ENCODE data around the gene ACSS2.

ACSS2 gene

DNA sequence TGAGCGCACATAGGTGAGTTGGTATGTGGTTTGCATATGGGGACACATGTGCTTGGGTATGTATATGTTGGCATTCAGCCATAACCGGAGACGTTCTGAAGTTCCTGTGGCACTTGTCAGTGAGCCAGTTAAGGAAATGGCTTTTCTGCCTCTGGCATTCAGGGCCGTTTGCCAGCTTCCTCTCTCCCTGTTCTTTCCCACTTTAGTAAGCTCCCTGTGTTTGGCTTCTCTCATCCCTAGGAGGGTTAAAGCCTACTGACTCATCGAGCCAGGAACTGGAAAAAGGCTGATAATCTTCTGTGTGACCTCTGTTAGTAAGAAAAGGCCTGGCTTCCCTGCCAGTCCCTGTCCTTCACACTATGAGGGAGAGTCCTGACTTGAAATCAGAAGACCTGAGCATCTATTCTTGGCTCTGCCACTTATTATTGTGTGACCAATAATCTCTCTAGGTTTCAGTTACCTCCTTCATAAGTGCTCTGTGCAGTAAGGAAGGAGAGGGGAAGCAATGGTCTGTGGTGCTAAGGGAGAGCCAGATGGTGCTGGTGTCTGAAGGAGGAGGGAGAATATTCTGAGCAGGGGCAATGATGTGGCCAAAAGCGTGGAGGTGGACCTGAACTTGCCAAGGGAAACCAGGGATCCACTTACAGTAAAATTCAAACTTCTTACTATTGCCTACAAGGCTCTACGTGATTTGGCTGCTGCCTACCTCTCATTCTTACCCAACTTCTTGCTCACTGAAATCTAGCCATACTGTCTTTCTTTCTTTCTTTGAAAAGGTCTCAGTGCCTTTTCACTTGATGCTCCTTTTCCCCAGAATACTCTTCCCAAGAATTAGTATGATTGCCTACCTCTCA, 31.4 kb downstream of the ACSS2 start:
- no peak for DNase-seq (ENCODE audit: extremely low read depth in 1 of 2, low read depth in 1 of 2)

DNA sequence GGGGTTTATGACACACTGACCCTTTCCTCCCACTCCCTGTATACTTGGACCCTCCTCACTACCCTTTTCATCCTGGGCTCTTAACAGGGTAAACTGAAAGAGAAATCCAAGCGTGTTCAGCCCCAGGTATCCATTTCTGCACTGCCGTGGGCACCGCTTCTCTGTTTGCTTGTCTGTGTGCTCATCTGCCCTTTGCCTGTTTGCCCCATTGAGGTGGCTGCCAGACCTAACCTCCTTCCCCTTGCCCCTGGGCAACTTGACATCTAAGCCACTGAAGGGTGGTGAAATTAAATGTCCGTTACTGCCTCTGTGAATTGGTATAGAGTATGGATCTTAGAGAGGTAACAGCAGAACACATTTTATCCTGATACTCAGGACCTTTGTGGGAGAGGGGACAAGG, 38.7 kb downstream of the ACSS2 start:
- no peak for DNase-seq (ENCODE audit: extremely low read depth in 1 of 2, low read depth in 1 of 2)

DNA sequence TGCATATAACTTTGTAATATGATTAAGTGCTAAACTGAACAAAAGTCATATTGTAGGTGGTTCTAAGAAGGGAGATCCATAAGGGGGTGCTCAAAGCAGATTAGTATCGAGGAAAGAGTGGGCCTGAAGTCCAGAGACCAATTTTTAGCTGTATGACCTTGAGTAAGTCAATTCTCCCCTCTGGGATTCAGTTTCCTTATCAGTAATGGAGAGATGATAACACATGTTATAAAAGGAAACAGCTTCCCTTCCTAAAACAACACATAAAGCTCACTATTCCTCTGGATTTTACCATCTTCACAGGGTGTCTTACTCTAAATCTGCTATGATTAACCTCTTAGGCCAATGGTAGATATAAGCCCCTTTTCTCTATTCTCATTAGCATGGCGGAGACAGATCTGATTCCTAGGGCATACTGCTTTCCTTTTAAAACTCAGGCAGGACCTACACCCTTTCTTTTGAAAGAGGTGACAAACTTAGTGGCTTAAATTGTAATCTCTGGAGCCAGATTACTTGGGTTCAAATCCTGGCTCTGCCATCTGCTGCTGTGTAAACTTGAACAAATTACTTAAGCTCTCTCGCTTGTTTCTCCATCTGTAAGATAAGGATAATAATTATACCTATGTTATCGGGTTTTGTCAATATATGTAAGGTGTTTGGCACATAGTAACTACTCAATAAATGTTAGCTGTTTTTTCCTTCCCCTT, 39.5 kb downstream of the ACSS2 start:
- DNase-seq (ENCODE audit: extremely low read depth in 1 of 2, low read depth in 1 of 2): no peak

DNA sequence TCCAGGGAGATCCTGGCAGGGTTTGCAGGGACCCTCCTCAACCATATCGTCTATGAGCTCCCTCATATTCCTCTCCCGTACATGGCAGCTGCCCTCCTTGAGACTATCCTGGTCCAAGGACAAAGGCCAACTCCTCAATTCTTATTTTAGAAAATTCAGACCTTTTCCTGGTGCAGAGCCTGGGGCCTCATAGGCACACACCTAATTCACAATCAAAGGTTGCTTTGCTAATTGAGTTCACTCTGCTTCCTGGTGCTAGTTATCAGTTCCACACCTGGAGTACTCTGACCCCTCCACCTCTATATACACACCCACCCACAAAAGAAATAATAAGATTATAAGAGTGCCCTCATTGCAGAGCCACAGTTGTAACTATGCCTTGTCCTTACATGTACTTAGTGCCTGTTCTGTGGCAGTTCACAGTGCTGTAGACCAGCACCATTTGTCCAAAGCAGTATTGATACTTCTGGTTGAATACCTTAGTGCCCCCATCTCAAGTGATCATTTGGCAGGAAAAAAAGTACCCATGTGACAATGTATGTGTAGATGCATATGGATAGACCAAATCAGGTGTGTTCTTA, 40.5 kb downstream of the ACSS2 start:
- no peak for DNase-seq (ENCODE audit: extremely low read depth in 1 of 2, low read depth in 1 of 2)

DNA sequence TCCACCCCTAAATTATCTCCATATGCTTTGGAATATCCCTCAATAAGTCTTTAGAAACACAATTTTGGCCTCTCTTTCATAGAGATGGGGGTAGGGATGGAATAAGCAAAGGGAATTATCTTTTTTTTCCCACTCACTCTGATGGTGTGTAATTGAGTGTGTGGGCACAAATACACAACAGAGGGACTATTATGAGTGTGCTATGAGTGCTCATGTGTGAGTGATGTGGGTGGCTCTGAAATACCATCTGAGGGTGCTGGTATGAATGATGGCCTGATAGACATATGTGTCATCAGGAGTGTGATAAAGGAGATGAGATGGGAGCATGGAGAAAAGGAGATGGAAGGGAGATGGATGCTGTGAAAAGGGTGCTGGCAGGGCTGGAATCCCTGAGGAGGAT, 43.6 kb downstream of the ACSS2 start:
- no peak for DNase-seq (ENCODE audit: extremely low read depth in 1 of 2, low read depth in 1 of 2)

DNA sequence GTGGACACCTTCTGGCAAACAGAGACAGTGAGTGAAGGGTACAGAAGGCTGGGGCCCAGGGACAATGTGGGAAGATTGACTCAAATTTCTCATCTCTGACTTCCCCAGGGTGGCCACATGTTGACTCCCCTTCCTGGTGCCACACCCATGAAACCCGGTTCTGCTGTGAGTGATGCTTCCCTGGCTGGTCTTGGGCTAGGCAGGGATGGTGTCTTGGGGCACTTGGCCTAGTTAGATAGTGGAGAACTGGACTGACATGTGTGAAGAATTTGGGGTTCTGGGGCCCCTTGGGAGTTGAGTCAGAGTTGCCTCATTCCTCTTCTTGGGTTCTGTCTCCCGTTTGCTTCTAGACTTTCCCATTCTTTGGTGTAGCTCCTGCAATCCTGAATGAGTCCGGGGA, 45.0 kb downstream of the ACSS2 start:
- DNase-seq (ENCODE audit: extremely low read depth in 1 of 2, low read depth in 1 of 2): no peak

DNA sequence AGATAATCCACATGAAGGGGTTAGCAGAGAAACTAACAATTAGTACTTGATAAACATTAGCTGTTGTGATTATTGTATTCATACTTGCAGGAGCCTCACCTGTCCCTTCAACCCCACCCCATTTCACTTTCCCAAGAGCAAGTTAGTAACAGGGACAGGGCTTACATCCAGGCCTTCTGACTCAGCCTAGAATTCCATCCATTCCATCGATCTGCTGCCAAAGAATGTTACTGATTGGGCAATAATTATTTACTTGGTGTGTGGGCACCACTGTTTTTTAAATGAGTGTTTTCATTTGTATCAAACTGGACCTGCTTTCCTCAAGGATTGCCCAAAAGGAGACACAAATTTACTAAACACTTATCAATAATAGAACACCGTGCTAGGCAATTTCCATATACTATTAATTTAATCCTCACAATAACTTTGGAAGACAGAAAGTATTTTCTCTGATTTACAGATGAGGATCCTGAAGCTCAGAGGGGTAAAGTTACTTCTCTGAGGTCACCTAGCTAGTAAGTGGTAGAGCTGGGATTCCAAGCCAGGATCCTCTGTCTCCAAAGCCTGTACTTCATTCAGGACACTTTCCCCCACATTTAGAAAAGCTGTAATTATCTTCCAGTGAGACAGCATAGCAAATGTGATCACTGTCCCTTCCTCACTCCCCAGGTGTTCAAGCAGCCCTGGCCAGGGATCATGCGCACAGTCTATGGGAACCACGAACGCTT, 46.4 kb downstream of the ACSS2 start:
- no peak for DNase-seq (ENCODE audit: extremely low read depth in 1 of 2, low read depth in 1 of 2)

DNA sequence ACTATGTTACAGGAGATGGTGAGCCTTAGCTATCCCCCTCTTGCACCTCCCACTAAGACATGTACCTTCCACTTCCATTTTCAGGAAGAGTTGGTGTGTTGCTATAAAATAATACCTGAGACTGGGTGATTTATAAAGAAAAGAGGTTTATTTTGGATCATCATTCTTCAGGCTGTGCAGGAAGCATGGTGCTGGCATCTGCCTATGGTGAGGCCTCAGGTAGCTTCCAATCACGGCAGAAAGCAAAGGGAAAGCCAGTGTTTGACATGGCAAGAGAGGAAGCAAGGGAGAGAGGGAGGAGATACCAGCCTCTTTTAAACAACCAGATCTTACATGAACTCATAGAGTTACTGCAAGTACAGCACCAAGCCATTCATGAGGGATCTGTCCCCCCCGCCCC, 47.0 kb downstream of the ACSS2 start:
- DNase-seq (ENCODE audit: extremely low read depth in 1 of 2, low read depth in 1 of 2): no peak

DNA sequence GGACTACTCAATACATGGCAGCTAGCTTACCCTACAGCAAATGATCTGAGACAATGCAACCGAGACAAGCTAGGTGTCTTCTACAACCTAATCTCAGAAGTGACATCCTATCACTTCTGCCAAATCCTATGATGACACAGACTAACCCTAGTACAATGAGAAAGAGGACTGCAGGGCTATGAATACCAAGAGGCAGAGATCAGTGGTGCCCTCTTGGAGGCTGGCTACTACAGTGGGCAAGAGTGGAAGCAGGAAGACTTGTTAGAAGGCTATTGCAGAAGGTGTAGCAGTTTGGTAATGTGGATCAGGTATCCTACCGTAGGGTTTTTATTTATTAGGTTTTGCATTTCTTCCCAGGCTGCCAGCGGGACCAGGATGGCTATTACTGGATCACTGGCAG, 48.9 kb downstream of the ACSS2 start:
- no peak for DNase-seq (ENCODE audit: extremely low read depth in 1 of 2, low read depth in 1 of 2)

DNA sequence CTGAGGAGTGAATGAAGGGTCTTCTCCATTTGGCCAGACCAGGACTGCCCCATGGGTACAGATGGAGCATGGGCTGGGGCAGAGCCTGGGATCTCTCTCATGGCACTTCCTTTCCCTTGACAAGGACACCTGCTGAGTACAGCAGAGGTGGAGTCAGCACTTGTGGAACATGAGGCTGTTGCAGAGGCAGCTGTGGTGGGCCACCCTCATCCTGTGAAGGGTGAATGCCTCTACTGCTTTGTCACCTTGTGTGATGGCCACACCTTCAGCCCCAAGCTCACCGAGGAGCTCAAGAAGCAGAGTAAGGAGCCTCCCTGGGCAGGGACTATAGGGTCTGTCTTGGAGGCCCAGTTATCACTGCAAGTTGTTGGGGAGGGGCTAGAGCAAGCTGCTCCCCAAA, 49.6 kb downstream of the ACSS2 start:
- DNase-seq (ENCODE audit: extremely low read depth in 1 of 2, low read depth in 1 of 2): no peak

DNA sequence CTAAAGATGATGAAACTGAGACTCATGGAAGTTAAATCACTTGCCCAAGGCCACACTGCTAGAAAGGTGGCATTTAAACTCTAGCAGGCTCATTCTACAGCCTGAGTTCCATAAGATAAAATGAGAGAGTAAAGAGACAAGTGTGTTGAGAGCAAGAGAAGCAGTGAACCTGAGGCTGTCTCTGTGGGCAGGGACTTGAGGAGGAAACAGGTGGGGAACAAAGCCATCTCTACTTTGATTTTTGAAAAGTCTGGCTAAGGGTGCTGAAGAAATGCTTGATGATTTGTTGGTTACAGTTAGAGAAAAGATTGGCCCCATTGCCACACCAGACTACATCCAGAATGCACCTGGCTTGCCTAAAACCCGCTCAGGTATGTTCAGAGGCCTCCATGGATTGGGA, 50.2 kb downstream of the ACSS2 start:
- no peak for DNase-seq (ENCODE audit: extremely low read depth in 1 of 2, low read depth in 1 of 2)

DNA sequence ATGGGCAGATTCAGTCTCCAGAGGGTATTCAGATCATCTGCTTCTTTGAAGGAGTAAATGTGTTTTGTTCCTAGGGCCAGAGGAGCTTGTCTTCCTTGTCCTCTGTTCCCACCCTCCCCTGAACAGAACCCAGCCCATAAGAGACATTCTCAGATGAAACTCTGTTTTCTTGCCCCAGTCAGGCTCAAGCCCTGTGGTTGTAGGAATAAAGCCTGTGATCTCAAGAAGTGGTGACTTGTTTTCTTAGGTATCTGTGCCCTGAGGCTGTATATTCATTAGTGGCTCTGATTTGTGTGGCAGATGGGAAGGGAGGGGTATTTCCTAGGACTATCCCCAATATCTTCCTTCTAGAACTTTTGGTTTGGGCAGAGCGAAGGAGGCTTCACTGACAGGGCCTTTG, 51.3 kb downstream of the ACSS2 start:
- DNase-seq (ENCODE audit: extremely low read depth in 1 of 2, low read depth in 1 of 2): no peak

DNA sequence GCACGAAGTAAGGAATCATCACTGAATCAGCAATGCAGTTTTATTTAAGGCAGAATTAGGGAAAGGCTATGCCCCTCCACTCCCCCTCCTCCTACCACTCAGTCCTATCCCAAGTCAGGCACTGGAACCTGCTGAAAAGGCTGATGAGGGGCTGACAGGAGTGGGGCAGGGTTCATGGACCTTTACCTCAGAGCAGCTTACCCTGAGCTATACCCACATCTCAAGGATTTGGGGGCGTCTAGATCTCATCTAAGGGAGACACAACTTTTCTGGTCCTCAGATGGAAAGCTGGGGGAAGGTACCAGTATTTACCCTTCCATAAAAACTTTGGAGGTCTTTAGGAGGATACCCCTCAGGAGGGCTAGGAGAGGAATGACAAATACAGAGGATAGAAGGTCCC, 52.0 kb downstream of the ACSS2 start:
- no peak for DNase-seq (ENCODE audit: extremely low read depth in 1 of 2, low read depth in 1 of 2)

DNA sequence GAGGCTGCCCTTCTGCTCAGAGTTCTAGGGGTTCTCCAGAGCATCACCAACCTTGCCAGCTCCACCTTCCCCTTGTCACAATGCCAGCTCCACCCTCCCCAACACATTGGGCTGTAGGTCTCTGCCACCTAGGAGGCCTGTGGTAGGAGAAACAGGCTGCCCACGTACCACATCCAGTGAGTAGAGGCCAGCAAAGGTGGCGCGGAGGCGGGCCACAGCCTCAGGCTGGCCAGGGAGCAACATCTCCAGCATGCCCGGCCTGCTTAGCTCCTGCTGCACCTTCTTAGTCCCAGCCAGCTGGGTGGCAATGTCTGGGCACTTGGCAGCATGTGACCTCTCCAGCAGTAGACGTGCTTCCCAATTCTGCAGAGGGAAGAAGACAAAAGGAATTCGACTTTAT, 55.4 kb downstream of the ACSS2 start:
- no peak for DNase-seq (ENCODE audit: extremely low read depth in 1 of 2, low read depth in 1 of 2)

DNA sequence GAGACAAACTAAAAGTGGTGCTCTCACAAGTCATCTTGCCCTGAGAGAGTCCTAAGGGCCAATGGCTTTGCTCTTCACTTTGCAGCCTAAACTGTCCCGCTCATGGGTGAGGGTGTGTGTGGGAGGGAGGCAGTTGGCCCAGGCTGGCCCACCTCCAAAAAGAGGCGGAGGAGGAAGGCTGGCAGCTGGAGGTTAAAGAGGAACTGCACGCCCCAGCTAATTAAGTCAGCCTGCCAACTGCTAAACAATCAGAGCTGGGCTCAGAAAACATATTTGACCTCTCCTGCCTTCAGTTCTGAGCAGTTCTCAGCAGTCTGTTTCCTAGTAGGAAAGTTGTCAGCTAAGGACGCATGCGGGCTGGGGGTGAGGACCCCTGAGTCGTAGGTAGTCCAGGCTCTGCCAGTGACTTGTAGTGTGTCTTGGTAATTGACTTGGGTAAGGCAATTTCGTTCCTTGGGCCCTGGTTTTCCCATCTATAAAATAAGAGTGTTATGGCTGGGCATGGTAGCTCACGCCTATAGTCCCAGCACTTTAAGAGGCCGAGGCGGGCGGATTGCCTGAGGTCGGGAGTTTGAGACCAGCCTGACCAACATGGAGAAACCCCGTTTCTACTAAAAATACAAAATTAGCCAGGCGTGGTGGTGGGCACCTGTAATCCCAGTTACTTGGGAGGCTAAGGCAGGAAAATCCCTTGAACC, 62.2 kb downstream of the ACSS2 start:
- no peak for DNase-seq (ENCODE audit: extremely low read depth in 1 of 2, low read depth in 1 of 2)

DNA sequence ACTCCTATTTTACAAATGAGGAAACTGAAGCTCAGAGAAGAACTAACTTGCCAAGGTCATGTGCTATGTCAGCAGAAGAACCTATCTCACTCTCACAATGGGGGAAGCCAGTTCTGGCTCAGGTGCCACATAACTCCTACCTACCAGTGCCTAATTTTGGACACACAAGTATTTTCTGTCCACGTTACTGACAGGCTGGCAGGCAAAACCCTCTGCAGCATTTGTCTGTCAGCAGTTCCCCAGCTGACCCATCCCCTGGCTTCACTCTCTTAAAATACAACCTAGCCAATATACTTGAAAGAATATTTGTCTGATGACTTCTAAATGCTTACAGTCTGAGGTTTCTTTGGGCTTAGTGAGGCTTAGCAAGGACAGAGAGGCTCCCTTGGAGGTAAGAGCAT, 63.7 kb downstream of the ACSS2 start:
- DNase-seq (ENCODE audit: extremely low read depth in 1 of 2, low read depth in 1 of 2): no peak

DNA sequence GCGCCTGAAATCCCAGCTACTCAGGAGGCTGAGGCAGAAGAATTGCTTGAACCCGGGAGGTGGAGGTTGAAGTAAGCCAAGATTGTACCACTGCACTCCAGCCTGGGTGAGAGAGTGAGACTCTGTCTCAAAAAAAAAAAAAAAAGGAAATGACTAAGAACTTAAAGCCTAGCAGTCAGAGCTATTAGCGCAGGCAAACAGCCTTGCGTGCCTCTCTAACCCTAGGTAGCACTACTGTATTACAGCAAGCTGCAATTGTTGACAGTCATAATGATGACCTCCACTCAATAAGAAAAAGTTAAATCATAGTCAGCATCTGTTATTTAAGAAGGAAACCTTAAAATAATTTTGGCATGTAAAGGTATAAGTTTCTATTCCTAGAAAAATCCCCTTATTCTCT, 64.8 kb downstream of the ACSS2 start:
- no peak for DNase-seq (ENCODE audit: extremely low read depth in 1 of 2, low read depth in 1 of 2)

DNA sequence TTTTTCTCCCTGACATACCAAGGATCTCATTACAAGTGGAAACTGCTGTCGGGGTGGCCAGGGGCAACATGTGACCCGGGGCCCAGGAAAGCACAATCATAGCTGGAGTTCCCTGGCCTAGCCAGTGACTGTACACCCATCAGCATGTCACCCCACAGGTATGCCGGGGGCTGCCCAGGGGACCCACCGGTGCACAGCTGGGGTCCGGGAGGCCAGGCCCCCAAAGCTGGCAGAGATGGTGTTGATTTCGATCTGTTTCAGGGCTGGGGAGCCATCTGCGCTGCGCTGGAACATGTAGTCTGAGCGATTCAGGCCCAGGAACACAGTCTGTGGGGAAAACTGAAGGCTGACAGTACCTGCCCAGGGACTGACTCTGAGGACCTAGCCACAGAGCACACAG, 65.9 kb downstream of the ACSS2 start:
- DNase-seq (ENCODE audit: extremely low read depth in 1 of 2, low read depth in 1 of 2): no peak

DNA sequence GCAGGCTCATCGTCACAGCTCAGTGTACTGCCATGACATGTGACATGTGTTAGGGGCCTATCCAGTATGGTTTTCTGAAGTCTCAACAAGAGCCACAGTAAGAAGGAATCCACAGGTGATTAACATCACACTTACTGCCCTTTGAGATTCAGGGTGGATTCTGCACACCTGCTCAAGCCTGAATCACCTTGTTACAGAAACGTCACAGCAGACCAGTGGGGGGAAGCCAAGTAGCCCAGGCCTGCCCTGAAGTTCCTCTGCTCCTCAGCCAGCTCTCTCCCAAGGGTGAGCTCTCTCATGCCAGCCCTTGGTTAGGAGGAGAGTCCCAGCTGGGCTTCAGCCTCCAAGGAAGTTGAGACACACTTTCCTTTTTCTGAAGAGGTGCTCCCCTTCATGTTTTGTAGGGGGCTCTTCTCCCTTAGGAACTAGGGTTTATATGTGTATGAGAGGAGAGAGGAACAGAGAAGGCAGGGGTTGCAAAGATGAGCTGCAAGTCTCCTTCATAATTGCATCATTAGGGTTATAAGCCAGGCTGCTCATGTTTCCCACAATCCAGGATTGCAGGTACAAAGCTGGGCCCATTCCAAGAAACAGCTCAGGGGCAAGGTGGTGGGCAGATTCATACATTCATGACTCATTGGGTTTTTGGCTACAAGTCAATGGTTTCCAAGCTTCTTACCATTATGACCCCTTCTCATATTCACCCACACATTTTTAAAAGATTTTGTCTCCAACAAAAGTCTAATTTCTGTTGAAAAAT, 67.6 kb downstream of the ACSS2 start:
- no peak for DNase-seq (ENCODE audit: extremely low read depth in 1 of 2, low read depth in 1 of 2)
